Tibial nerve (tissue), 4 donors: ENCODE measurements around the gene TAF8. TPM values are rescaled to one million over a fixed set of nuclear protein-coding genes. Genes with fewer than 3 reads are reported as not detected.

Experiments
- DNase-seq, 2 donors: peaks; one replicate each; pipeline ENCODE4 v3.0.0-alpha.2; 2019; ENCODE audit warnings: low spot score in 2 of 2
- H3K27ac ChIP-seq, 4 donors: fragments of 200-600 bp; sonication (generic) in 3 of 4; one replicate each; pipeline ENCODE4 v1.5.1; 2017 to 2019; ENCODE audit warnings: mild to moderate bottlenecking in 1 of 4
- H3K27me3 ChIP-seq, 2 donors: fragments of 200-600 bp; sonication (generic) in 1 of 2; one replicate each; pipeline versions ENCODE4 v1.5.1 to v1.6.0; 2017 to 2019
- H3K36me3 ChIP-seq, 3 donors: fragments of 200-600 bp; sonication (generic); one replicate each; pipeline ENCODE4 v1.5.1; 2018 to 2019
- H3K4me1 ChIP-seq, 4 donors: fragments of 200-600 bp; sonication (generic) in 3 of 4; one replicate each; pipeline ENCODE4 v1.5.1; 2017 to 2019
- H3K4me3 ChIP-seq, 4 donors: fragments of 200-600 bp; sonication (generic) in 3 of 4; one replicate each; pipeline ENCODE4 v1.5.1; 2017 to 2019; ENCODE audit warnings: mild to moderate bottlenecking in 1 of 4, moderate library complexity in 1 of 4
- H3K9me3 ChIP-seq, 4 donors: fragments of 200-600 bp; sonication (generic) in 3 of 4; one replicate each; pipeline ENCODE4 v1.5.1; 2017 to 2019
- EP300 ChIP-seq, 2 donors: sonication (generic); formaldehyde crosslinking; IDR thresholded peaks; one replicate each; pipeline ENCODE4 v1.6.1; 2017; ENCODE audit warnings: antibody characterized with exemption in 2 of 2, mild to moderate bottlenecking in 1 of 2
- POLR2A ChIP-seq, 2 donors: fragments of 450-650 bp; IDR thresholded peaks; one replicate each; pipeline ENCODE4 v1.6.1; 2017; ENCODE audit warnings: antibody characterized with exemption in 2 of 2, mild to moderate bottlenecking in 2 of 2, moderate library complexity in 2 of 2
- WGBS, 2 donors: methylation state at CpG; one replicate each; pipeline ENCODE4 v1.1.5; 2018; 5-methylcytosine and 5-hydroxymethylcytosine counted together
- total RNA-seq, 4 donors: library from RNA; depleted of rRNA; stranded (reverse); fragments of >200 nt; gene quantifications; one replicate each; pipeline ENCODE4 v1.1.0, GENCODE V29; 2016
- TF ChIP-seq, protein P1 (sequence below), 5 experiments: fragments of 200-600 bp in 3 of 5; fragments of 450-650 bp in 2 of 5; sonication (generic) in 3 of 5; IDR thresholded peaks; one replicate each; pipeline ENCODE4 v1.5.1; 2016 to 2019; ENCODE audit warnings: antibody characterized with exemption in 5 of 5, mild to moderate bottlenecking in 3 of 5, moderate library complexity in 2 of 5

TAF8 gene
- total RNA-seq, 4 donors from 2014 or later, result 10.7 to 27.6 (median 20.9) TPM

DNA sequence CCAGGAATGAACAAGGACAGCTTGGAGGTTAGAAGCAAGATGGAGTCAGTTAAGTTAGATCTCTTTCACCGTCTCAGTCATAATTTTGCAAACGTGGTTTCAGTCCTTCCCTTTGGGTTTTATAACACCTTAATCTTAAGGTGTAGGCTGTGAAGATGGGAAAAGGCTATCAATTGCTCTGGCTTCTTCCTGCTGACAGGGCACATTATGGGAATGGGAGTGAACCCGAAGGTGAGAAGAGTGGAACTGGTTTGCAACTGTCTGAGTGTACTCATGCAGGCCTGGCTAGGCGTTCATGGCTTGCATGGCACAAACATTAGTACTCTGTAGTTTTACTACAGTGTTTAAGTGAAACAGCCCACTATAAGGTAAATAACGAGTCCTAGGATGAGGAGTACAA lies 9.4 kb downstream of the TAF8 start:
- Histone ChIP-seq H3K27ac (no peak overlapping the region), H3K27me3 (no peaks in the 10 kb centered on the region), H3K9me3 (no peaks in the 10 kb centered on the region), H3K36me3 (peaks cover 4 to 90% (median 45%) of the 10 kb centered on the region in 3 donors), H3K4me1 (no peaks in the 10 kb centered on the region), H3K4me3 (no peak overlapping the region)
- TF ChIP-seq EP300 (IDR thresholded peaks at IDR 0.05) (no peak), POLR2A (IDR thresholded peaks at IDR 0.05) (no peak)
- TF ChIP-seq, protein P1, sequence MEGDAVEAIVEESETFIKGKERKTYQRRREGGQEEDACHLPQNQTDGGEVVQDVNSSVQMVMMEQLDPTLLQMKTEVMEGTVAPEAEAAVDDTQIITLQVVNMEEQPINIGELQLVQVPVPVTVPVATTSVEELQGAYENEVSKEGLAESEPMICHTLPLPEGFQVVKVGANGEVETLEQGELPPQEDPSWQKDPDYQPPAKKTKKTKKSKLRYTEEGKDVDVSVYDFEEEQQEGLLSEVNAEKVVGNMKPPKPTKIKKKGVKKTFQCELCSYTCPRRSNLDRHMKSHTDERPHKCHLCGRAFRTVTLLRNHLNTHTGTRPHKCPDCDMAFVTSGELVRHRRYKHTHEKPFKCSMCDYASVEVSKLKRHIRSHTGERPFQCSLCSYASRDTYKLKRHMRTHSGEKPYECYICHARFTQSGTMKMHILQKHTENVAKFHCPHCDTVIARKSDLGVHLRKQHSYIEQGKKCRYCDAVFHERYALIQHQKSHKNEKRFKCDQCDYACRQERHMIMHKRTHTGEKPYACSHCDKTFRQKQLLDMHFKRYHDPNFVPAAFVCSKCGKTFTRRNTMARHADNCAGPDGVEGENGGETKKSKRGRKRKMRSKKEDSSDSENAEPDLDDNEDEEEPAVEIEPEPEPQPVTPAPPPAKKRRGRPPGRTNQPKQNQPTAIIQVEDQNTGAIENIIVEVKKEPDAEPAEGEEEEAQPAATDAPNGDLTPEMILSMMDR (IDR thresholded peaks at IDR 0.05), result no peak
- DNase-seq, result no peak
- 91 to 96% methylated on average over 5 of the region's 5 CpGs for WGBS, 2 donors

GRCh38 chr6:42066156-42066675 lies 15.9 kb downstream of the TAF8 start:
- Histone ChIP-seq H3K27me3 (no peaks in the 10 kb centered on the region), H3K36me3 (peaks cover 0 to 92% (median 31%) of the 10 kb centered on the region in 3 donors), H3K4me3 (no peak overlapping the region), H3K9me3 (no peaks in the 10 kb centered on the region), H3K27ac (no peak overlapping the region), H3K4me1 (no peaks in the 10 kb centered on the region)
- 83 to 85% methylated on average over 13 of the region's 13 CpGs for WGBS, 2 donors
- no peak for DNase-seq
- TF ChIP-seq, protein P1 (IDR thresholded peaks at IDR 0.05), result no peak
- TF ChIP-seq POLR2A (IDR thresholded peaks at IDR 0.05), result no peak
- TF ChIP-seq EP300 (IDR thresholded peaks at IDR 0.05), result no peak

DNA sequence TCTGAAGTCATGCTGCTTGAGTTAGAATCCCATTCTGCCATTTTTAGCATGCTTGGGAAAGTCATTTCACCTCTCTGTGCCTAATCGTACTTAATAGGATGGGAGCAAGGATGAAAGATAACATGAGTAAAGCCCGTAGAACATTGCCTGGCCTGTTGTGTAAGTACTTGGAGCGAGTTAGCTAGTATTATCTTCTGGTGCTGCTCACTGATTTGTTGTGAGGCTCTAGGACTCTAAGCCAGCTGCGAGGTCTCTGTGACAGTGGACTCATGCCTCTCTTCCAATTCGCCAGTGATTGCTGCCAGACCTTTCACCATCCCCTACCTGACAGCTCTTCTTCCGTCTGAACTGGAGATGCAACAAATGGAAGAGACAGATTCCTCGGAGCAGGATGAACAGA lies 17.8 kb downstream of the TAF8 start:
- 93 to 98% methylated on average over 7 of the region's 7 CpGs for WGBS, 2 donors
- H3K4me3 ChIP-seq, result no peak overlapping the region
- DNase-seq, result no peak
- TF ChIP-seq EP300 (IDR thresholded peaks at IDR 0.05) (no peak), POLR2A (IDR thresholded peaks at IDR 0.05) (no peak)
- TF ChIP-seq, protein P1 (IDR thresholded peaks at IDR 0.05), result no peak
- no peaks in the 10 kb centered on the region for H3K27me3 ChIP-seq
- no peak overlapping the region for H3K27ac ChIP-seq
- H3K36me3 ChIP-seq, result peaks cover 0 to 100% (median 26%) of the 10 kb centered on the region in 3 donors
- H3K9me3 ChIP-seq, result no peaks in the 10 kb centered on the region
- no peaks in the 10 kb centered on the region for H3K4me1 ChIP-seq

DNA sequence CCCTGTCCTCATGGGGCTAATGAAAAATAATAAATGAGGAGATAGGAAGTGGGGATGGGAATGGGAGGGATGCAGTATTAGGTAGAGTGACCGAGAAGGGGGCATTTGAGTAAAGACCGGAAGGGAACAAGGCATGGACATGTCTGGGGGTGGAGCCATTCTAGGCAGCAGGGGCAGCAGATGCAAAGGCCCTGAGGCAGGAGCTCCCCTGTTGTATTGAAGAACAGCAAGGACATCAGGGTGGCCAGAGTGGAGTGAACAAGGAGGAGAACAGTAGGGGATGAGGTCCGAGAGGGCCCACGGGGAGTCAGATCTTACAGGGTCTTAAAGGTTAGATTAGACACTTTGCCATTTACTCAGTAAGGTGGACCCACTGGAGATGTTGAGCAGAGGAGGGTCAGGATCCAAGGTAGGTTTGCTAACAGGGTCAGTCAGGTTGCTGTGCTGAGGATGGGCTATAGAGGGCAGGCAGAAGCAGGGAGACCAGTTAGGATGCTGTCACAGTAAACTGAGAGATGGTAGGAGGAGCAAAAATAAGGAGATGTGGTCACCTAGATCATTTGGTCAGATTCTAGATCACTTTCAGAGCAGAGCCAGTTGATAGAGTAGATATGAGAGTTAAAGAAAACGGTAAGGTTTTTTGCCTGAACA lies 18.7 kb downstream of the TAF8 start:
- TF ChIP-seq, protein P1 (IDR thresholded peaks at IDR 0.05), result no peak
- TF ChIP-seq EP300 (IDR thresholded peaks at IDR 0.05), result no peak
- no peak for TF ChIP-seq POLR2A (IDR thresholded peaks at IDR 0.05)
- WGBS, 2 donors, result 92 to 95% methylated on average over 5 of the region's 5 CpGs
- Histone ChIP-seq H3K27ac (no peak overlapping the region), H3K9me3 (no peaks in the 10 kb centered on the region), H3K27me3 (no peaks in the 10 kb centered on the region), H3K4me3 (no peak overlapping the region), H3K4me1 (no peaks in the 10 kb centered on the region), H3K36me3 (peaks cover 0 to 100% (median 21%) of the 10 kb centered on the region in 3 donors)
- DNase-seq, result no peak

DNA sequence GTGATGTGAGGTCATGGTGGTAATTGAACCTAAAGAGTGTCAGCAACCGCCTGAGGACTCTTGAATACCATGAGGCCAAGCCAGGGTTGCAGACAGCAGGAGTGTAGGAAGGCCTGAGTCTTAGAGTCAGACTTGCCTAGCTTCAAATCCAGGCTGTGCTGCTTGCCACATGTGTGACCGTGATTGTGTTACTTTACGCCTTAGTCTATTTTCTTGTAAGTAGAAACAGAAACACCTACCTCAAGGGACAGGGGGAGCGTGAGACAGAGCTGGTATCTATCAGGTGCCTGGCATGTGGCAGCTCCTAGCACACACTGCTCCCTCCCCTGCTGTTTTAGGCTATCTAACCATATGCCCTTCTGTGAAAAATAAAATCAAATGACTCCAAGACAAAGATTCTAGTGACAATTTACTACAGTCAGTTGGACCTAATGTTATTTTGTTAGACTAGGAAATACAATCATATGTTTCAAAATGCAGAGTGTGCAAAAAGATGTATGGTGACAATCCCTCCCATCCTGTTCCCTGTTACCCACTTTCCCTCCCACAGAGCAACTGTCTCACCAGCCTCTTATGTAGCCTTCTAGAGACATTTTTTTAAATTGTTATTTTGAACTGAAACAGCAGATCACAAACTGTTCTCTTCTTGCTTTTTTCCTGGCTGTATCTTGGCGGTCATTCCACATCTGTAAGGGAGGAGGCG lies 21.7 kb downstream of the TAF8 start:
- Histone ChIP-seq H3K27ac (no peak overlapping the region), H3K27me3 (no peaks in the 10 kb centered on the region), H3K9me3 (no peaks in the 10 kb centered on the region), H3K36me3 (peaks cover 0 to 93% (median 12%) of the 10 kb centered on the region in 3 donors), H3K4me1 (no peaks in the 10 kb centered on the region), H3K4me3 (no peak overlapping the region)
- no peak for TF ChIP-seq POLR2A (IDR thresholded peaks at IDR 0.05)
- DNase-seq, result no peak
- 66 to 73% methylated on average over 6 of the region's 6 CpGs for WGBS, 2 donors
